ENCODE results near the gene WIPF3. TPM values are rescaled to one million over a fixed set of nuclear protein-coding genes. Genes with fewer than 3 reads are reported as not detected.

The WIPF3 gene
- total RNA-seq, 1 donor from 2014 or later: 4.7 TPM

- Histone ChIP-seq H3K4me1 (ENCODE audit: control insufficient read depth in 3 of 3, insufficient read depth in 3 of 3, low read length in 3 of 3) (peaks cover 0 to 10% (median 0%) of the 10 kb centered on the region in 3 donors), H3K4me3 (ENCODE audit: low read length in 3 of 3) (no peak overlapping the region), H3K9me3 (ENCODE audit: control insufficient read depth in 3 of 3, low read length in 3 of 3) (no peaks in the 10 kb centered on the region), H3K27me3 (ENCODE audit: control insufficient read depth in 3 of 3, insufficient read depth in 3 of 3, low read length in 3 of 3) (peaks cover 0 to 5% (median 0%) of the 10 kb centered on the region in 3 donors), H3K36me3 (ENCODE audit: control insufficient read depth in 3 of 3, insufficient read depth in 3 of 3, low read length in 3 of 3) (peaks cover 0 to 5% (median 0%) of the 10 kb centered on the region in 3 donors), H3K27ac (ENCODE audit: low read depth, low read length) (no peak overlapping the region), H3K9ac (ENCODE audit: low read depth in 1 of 3, low read length in 3 of 3) (no peak overlapping the region)
Observed at GRCh38 chr7:29926216-29926615, 119.9 kb downstream of the WIPF3 start.

GRCh38 chr7:29926741-29927140, 120.4 kb downstream of the WIPF3 start:
- H3K4me1 ChIP-seq (ENCODE audit: control insufficient read depth in 3 of 3, insufficient read depth in 3 of 3, low read length in 3 of 3): peaks cover 0 to 10% (median 0%) of the 10 kb centered on the region in 3 donors
- no peak overlapping the region for H3K9ac ChIP-seq (ENCODE audit: low read depth in 1 of 3, low read length in 3 of 3)
- no peak overlapping the region for H3K4me3 ChIP-seq (ENCODE audit: low read length in 3 of 3)

GRCh38 chr7:29929018-29929807, 122.9 kb downstream of the WIPF3 start:
- H3K27ac ChIP-seq (ENCODE audit: low read depth, low read length): no peak overlapping the region
- H3K27me3 ChIP-seq (ENCODE audit: control insufficient read depth in 3 of 3, insufficient read depth in 3 of 3, low read length in 3 of 3): peaks cover 0 to 5% (median 0%) of the 10 kb centered on the region in 3 donors
- peaks cover 0 to under 1% (median 0%) of the 10 kb centered on the region in 3 donors for H3K36me3 ChIP-seq (ENCODE audit: control insufficient read depth in 3 of 3, insufficient read depth in 3 of 3, low read length in 3 of 3)
- H3K4me3 ChIP-seq (ENCODE audit: low read length in 3 of 3): no peak overlapping the region
- peaks cover 0 to 2% (median 0%) of the 10 kb centered on the region in 3 donors for H3K4me1 ChIP-seq (ENCODE audit: control insufficient read depth in 3 of 3, insufficient read depth in 3 of 3, low read length in 3 of 3)
- no peaks in the 10 kb centered on the region for H3K9me3 ChIP-seq (ENCODE audit: control insufficient read depth in 3 of 3, low read length in 3 of 3)
- no peak overlapping the region for H3K9ac ChIP-seq (ENCODE audit: low read depth in 1 of 3, low read length in 3 of 3)

More at GRCh38 chr7:29926741-29927140, 120.4 kb downstream of the WIPF3 start:
- H3K27me3 ChIP-seq (ENCODE audit: control insufficient read depth in 3 of 3, insufficient read depth in 3 of 3, low read length in 3 of 3): peaks cover 0 to 5% (median 0%) of the 10 kb centered on the region in 3 donors
- H3K27ac ChIP-seq (ENCODE audit: low read depth, low read length): no peak overlapping the region
- H3K9me3 ChIP-seq (ENCODE audit: control insufficient read depth in 3 of 3, low read length in 3 of 3): no peaks in the 10 kb centered on the region
- H3K36me3 ChIP-seq (ENCODE audit: control insufficient read depth in 3 of 3, insufficient read depth in 3 of 3, low read length in 3 of 3): peaks cover 0 to 5% (median 0%) of the 10 kb centered on the region in 3 donors

GRCh38 chr7:29935111-29935510, 128.8 kb downstream of the WIPF3 start:
- Histone ChIP-seq H3K4me1 (ENCODE audit: control insufficient read depth in 3 of 3, insufficient read depth in 3 of 3, low read length in 3 of 3) (no peaks in the 10 kb centered on the region), H3K27ac (ENCODE audit: low read depth, low read length) (no peak overlapping the region), H3K36me3 (ENCODE audit: control insufficient read depth in 3 of 3, insufficient read depth in 3 of 3, low read length in 3 of 3) (peaks cover 0 to 8% (median 2%) of the 10 kb centered on the region in 3 donors), H3K9ac (ENCODE audit: low read depth in 1 of 3, low read length in 3 of 3) (no peak overlapping the region), H3K9me3 (ENCODE audit: control insufficient read depth in 3 of 3, low read length in 3 of 3) (no peaks in the 10 kb centered on the region), H3K4me3 (ENCODE audit: low read length in 3 of 3) (no peak overlapping the region), H3K27me3 (ENCODE audit: control insufficient read depth in 3 of 3, insufficient read depth in 3 of 3, low read length in 3 of 3) (peaks cover 0 to 5% (median 0%) of the 10 kb centered on the region in 3 donors)

GRCh38 chr7:29937132-29937531, 130.8 kb downstream of the WIPF3 start:
- Histone ChIP-seq H3K27ac (ENCODE audit: low read depth, low read length) (no peak overlapping the region), H3K9ac (ENCODE audit: low read depth in 1 of 3, low read length in 3 of 3) (no peak overlapping the region), H3K4me3 (ENCODE audit: low read length in 3 of 3) (no peak overlapping the region), H3K4me1 (ENCODE audit: control insufficient read depth in 3 of 3, insufficient read depth in 3 of 3, low read length in 3 of 3) (no peaks in the 10 kb centered on the region), H3K9me3 (ENCODE audit: control insufficient read depth in 3 of 3, low read length in 3 of 3) (no peaks in the 10 kb centered on the region), H3K36me3 (ENCODE audit: control insufficient read depth in 3 of 3, insufficient read depth in 3 of 3, low read length in 3 of 3) (peaks cover 0 to 8% (median 2%) of the 10 kb centered on the region in 3 donors), H3K27me3 (ENCODE audit: control insufficient read depth in 3 of 3, insufficient read depth in 3 of 3, low read length in 3 of 3) (no peaks in the 10 kb centered on the region)

GRCh38 chr7:29940199-29940598, 133.9 kb downstream of the WIPF3 start:
- no peak overlapping the region for H3K27ac ChIP-seq (ENCODE audit: low read depth, low read length)
- no peak overlapping the region for H3K4me3 ChIP-seq (ENCODE audit: low read length in 3 of 3)
- H3K27me3 ChIP-seq (ENCODE audit: control insufficient read depth in 3 of 3, insufficient read depth in 3 of 3, low read length in 3 of 3): no peaks in the 10 kb centered on the region
- H3K9ac ChIP-seq (ENCODE audit: low read depth in 1 of 3, low read length in 3 of 3): no peak overlapping the region
- no peaks in the 10 kb centered on the region for H3K9me3 ChIP-seq (ENCODE audit: control insufficient read depth in 3 of 3, low read length in 3 of 3)
- peaks cover 0 to 6% (median 2%) of the 10 kb centered on the region in 3 donors for H3K36me3 ChIP-seq (ENCODE audit: control insufficient read depth in 3 of 3, insufficient read depth in 3 of 3, low read length in 3 of 3)
- H3K4me1 ChIP-seq (ENCODE audit: control insufficient read depth in 3 of 3, insufficient read depth in 3 of 3, low read length in 3 of 3): no peaks in the 10 kb centered on the region

- H3K36me3 ChIP-seq (ENCODE audit: control insufficient read depth in 3 of 3, insufficient read depth in 3 of 3, low read length in 3 of 3): peaks cover 0 to 3% (median 2%) of the 10 kb centered on the region in 3 donors
- H3K4me1 ChIP-seq (ENCODE audit: control insufficient read depth in 3 of 3, insufficient read depth in 3 of 3, low read length in 3 of 3): no peaks in the 10 kb centered on the region
- H3K4me3 ChIP-seq (ENCODE audit: low read length in 3 of 3): no peak overlapping the region
- no peak overlapping the region for H3K9ac ChIP-seq (ENCODE audit: low read depth in 1 of 3, low read length in 3 of 3)
- H3K9me3 ChIP-seq (ENCODE audit: control insufficient read depth in 3 of 3, low read length in 3 of 3): no peaks in the 10 kb centered on the region
- H3K27me3 ChIP-seq (ENCODE audit: control insufficient read depth in 3 of 3, insufficient read depth in 3 of 3, low read length in 3 of 3): no peaks in the 10 kb centered on the region
- no peak overlapping the region for H3K27ac ChIP-seq (ENCODE audit: low read depth, low read length)
Observed at GRCh38 chr7:29945259-29945809, 139.0 kb downstream of the WIPF3 start.

GRCh38 chr7:29946428-29947186, 140.3 kb downstream of the WIPF3 start:
- H3K9ac ChIP-seq (ENCODE audit: low read depth in 1 of 3, low read length in 3 of 3): no peak overlapping the region
- H3K27ac ChIP-seq (ENCODE audit: low read depth, low read length): no peak overlapping the region
- peaks cover 0 to 6% (median 5%) of the 10 kb centered on the region in 3 donors for H3K4me1 ChIP-seq (ENCODE audit: control insufficient read depth in 3 of 3, insufficient read depth in 3 of 3, low read length in 3 of 3)
- peaks cover 0 to 3% (median 2%) of the 10 kb centered on the region in 3 donors for H3K36me3 ChIP-seq (ENCODE audit: control insufficient read depth in 3 of 3, insufficient read depth in 3 of 3, low read length in 3 of 3)
- no peaks in the 10 kb centered on the region for H3K9me3 ChIP-seq (ENCODE audit: control insufficient read depth in 3 of 3, low read length in 3 of 3)
- no peaks in the 10 kb centered on the region for H3K27me3 ChIP-seq (ENCODE audit: control insufficient read depth in 3 of 3, insufficient read depth in 3 of 3, low read length in 3 of 3)
- H3K4me3 ChIP-seq (ENCODE audit: low read length in 3 of 3): no peak overlapping the region

GRCh38 chr7:29948587-29948986, 142.3 kb downstream of the WIPF3 start:
- H3K9me3 ChIP-seq (ENCODE audit: control insufficient read depth in 3 of 3, low read length in 3 of 3): no peaks in the 10 kb centered on the region
- no peaks in the 10 kb centered on the region for H3K27me3 ChIP-seq (ENCODE audit: control insufficient read depth in 3 of 3, insufficient read depth in 3 of 3, low read length in 3 of 3)
- peaks cover 0 to 6% (median 5%) of the 10 kb centered on the region in 3 donors for H3K4me1 ChIP-seq (ENCODE audit: control insufficient read depth in 3 of 3, insufficient read depth in 3 of 3, low read length in 3 of 3)
- H3K4me3 ChIP-seq (ENCODE audit: low read length in 3 of 3): no peak overlapping the region
- H3K27ac ChIP-seq (ENCODE audit: low read depth, low read length): no peak overlapping the region
- H3K9ac ChIP-seq (ENCODE audit: low read depth in 1 of 3, low read length in 3 of 3): no peak overlapping the region
- H3K36me3 ChIP-seq (ENCODE audit: control insufficient read depth in 3 of 3, insufficient read depth in 3 of 3, low read length in 3 of 3): peaks cover 0 to 2% (median 0%) of the 10 kb centered on the region in 3 donors

Measured in skeletal muscle tissue (tissue), 4 donors.